Activated CD8-positive, alpha-beta memory T cell treated with anti-CD3 and anti-CD28 coated beads, Interleukin-2, amount 50 U/mL, for 24 hours (primary cell): ENCODE data around the gene CA10.

ENCODE experiments used
- DNase-seq: peaks from one replicate; pipeline ENCODE4 v3.0.0-alpha.2; 2020; ENCODE audit errors: extremely low read depth

CA10 gene

GRCh38 chr17:51765282-51766135 is 393.0 kb downstream of the CA10 start:
- DNase-seq: no peak

GRCh38 chr17:51764387-51764971 is 394.0 kb downstream of the CA10 start:
- DNase-seq: no peak

- no peak for DNase-seq
Observed at GRCh38 chr17:51763058-51763457, 395.5 kb downstream of the CA10 start.

GRCh38 chr17:51761105-51761504 is 397.4 kb downstream of the CA10 start:
- no peak for DNase-seq

- DNase-seq: no peak
Observed at GRCh38 chr17:51759260-51759659, 399.3 kb downstream of the CA10 start.

- DNase-seq: no peak
Observed at GRCh38 chr17:51751072-51751471, 407.4 kb downstream of the CA10 start.

- DNase-seq: no peak
Observed at GRCh38 chr17:51748749-51749604, 409.5 kb downstream of the CA10 start.

GRCh38 chr17:51746421-51746820 is 412.1 kb downstream of the CA10 start:
- DNase-seq: no peak

GRCh38 chr17:51745993-51746392 is 412.5 kb downstream of the CA10 start:
- no peak for DNase-seq

- DNase-seq: no peak
Observed at GRCh38 chr17:51743477-51743876, 415.0 kb downstream of the CA10 start.

- no peak for DNase-seq
Observed at GRCh38 chr17:51742571-51742970, 415.9 kb downstream of the CA10 start.

- no peak for DNase-seq
Observed at GRCh38 chr17:51741458-51741857, 417.1 kb downstream of the CA10 start.

- DNase-seq: no peak
Observed at GRCh38 chr17:51740531-51740930, 418.0 kb downstream of the CA10 start.

- DNase-seq: no peak
Observed at GRCh38 chr17:51739245-51739886, 419.1 kb downstream of the CA10 start.

- no peak for DNase-seq
Observed at GRCh38 chr17:51736356-51736755, 422.2 kb downstream of the CA10 start.

- DNase-seq: no peak
Observed at GRCh38 chr17:51734976-51735375, 423.5 kb downstream of the CA10 start.

- no peak for DNase-seq
Observed at GRCh38 chr17:51734462-51734861, 424.1 kb downstream of the CA10 start.

- DNase-seq: no peak
Observed at GRCh38 chr17:51733166-51733565, 425.3 kb downstream of the CA10 start.

GRCh38 chr17:51731941-51732722 is 426.4 kb downstream of the CA10 start:
- DNase-seq: no peak

- DNase-seq: no peak
Observed at GRCh38 chr17:51730303-51731050, 428.0 kb downstream of the CA10 start.
